Fibroblast of pulmonary artery (primary cell): Measurements from ENCODE around the gene CSRP1.
"Not testable (repeated sequence)": the region's sequence is repeated elsewhere in the genome, so short reads cannot be mapped to it uniquely, and the experiment has no call there.

ENCODE experiments used
- DNase-seq: peaks from one replicate; pipeline ENCODE4 v3.0.0-alpha.2; 2010; ENCODE audit warnings: low read depth
- H3K4me3 ChIP-seq: replicated peaks from 2 replicates; pipeline ENCODE4 v1.5.1; 2011; ENCODE audit warnings: low read depth, mild to moderate bottlenecking, control low read depth, low read length, moderate library complexity
- TF ChIP-seq, protein P1 (sequence below): IDR thresholded peaks from 2 replicates; pipeline ENCODE4 v1.5.1; 2011; ENCODE audit warnings: mild to moderate bottlenecking, control low read depth, low read length, inconsistent platforms; ENCODE audit errors: missing control alignments

Gene CSRP1

DNA sequence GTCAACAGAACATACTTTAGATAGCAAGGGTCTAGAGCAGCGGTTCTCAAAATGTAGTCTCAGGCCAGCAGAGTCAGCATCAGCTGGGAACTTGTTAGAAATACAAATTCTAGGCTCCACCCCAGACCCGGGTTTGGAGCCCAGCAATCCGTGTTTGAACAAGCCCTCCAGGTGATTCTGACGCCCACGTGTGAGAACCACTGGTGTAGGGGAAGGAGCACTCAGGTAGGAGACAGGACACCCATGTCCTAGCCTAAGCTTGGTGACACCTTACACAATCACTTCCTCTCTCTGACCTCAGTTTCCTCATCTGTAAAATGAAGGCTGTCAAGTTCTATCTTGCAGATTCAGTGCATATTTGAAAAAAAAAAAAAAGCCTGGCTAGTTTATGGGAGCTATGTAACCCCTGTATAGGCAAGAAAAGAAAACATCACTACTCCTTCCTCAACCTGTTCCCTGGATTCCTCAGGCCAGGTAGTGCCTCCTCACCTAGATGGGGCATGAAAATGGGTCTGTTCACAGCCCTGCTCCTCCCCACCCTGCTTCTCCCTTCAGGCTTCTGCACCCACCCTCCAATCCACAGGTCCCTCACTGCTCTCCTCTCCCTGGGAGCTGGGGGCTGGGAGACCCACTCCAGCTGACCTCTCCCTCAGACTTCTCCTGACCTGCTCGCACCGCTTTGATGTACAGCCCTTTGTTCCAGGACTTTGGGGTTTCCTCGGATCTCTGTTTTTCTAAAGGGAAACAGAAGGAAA, 30.8 kb downstream of the CSRP1 start:
- no peak for DNase-seq
- TF ChIP-seq, protein P1, sequence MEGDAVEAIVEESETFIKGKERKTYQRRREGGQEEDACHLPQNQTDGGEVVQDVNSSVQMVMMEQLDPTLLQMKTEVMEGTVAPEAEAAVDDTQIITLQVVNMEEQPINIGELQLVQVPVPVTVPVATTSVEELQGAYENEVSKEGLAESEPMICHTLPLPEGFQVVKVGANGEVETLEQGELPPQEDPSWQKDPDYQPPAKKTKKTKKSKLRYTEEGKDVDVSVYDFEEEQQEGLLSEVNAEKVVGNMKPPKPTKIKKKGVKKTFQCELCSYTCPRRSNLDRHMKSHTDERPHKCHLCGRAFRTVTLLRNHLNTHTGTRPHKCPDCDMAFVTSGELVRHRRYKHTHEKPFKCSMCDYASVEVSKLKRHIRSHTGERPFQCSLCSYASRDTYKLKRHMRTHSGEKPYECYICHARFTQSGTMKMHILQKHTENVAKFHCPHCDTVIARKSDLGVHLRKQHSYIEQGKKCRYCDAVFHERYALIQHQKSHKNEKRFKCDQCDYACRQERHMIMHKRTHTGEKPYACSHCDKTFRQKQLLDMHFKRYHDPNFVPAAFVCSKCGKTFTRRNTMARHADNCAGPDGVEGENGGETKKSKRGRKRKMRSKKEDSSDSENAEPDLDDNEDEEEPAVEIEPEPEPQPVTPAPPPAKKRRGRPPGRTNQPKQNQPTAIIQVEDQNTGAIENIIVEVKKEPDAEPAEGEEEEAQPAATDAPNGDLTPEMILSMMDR = no peak
- H3K4me3 ChIP-seq = no peak overlapping the region

DNA sequence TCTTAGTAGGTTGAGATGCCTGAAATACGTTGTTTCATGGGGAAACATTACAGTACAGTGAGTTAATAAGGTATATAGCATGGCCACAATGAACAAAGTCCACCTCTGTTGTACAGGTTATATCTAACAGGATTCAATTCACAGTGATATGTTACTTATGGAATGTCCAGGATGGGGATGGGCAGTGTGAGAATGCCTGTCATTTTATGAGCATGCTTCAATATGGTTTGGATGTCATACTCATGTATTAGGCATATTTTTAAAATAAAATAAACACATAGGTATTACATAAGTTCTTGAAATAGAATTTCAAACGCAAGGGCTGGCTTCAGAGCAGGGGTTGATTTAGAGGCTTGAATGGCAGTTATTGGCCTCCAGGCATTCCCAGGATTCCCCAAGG, 31.8 kb downstream of the CSRP1 start:
- H3K4me3 ChIP-seq = no peak overlapping the region
- TF ChIP-seq, protein P1 = no peak
- no peak for DNase-seq

DNA sequence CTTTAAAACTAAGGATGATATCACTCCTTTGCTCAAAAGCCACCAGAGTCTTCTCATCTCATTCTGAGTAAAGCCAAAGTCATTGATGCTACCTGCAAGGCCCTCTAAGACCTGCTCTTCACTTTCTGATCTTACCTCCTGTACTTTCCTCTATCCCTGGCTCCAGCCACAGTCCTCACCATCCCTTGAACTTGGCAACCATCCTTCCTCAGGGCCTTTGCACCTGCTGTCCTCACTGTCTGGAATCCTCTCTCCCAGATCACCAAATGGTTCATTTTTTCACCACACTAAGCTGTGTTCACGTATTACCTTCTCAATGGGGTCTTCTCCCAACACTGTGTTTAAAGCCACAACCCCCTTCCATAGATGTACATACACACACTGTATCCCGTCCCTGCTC, 33.6 kb downstream of the CSRP1 start:
- TF ChIP-seq, protein P1 = no peak
- H3K4me3 ChIP-seq = no peak overlapping the region
- no peak for DNase-seq

DNA sequence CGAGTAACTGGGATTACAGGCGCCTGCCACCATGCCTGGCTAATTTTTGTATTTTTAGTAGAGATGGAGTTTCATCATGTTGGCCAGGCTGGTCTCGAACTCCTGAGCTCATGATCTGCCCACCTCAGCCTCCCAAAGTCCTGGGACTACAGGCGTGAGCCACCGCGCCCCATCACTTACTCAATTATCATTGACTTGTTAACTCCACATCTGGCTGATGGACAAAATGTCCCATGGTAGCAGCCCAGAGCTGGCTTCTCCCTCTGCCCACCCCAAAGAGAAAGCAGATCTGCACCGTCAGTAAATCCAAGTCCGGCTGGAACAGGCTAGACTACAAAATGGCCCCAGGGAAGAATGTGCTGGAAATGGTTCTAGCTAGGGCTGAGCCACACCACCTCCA, 34.6 kb downstream of the CSRP1 start:
- not testable (repeated sequence) for DNase-seq, H3K4me3 ChIP-seq

DNA sequence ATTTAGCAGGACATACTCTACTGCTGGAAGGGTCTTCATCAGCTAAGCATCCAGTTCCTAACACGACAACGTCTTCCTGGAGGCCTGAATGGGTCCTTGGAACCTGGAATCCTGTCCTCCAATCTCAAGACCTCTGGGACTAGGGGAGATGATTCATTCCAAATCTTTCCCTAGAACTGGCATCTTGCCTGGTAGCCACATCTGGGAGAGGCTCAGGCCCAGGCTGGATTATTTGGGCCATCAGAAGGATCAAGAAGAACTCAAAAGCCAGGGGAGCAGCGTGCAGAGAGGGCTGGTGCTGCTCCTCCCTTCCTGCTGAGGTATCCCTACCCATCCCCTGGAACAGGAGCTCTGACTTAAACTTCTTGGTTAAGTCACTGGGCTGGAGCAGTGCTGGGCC, 35.2 kb downstream of the CSRP1 start:
- H3K4me3 ChIP-seq = no peak overlapping the region
- DNase-seq = peak; percentile 78
- TF ChIP-seq, protein P1 = no peak

DNA sequence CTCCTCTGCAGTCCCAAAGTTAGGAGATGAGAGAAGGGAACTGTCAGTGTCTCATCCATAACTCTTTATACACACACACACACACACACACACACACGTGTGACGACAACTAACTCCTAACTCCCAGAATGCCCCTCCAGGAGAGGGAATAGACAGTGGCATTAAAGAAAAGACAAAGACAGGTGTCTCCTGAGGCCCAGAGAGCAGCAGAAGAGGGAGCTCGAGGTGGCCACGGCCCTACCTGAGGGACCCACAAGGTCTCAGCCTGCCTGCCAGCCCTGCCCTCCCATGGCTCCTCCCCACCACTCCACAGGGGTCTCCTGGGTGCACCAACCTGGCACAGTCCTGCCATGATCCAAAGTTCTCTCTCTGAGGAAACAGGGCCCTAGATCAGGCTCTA, 36.3 kb downstream of the CSRP1 start:
- TF ChIP-seq, protein P1 = no peak
- DNase-seq = no peak
- no peak overlapping the region for H3K4me3 ChIP-seq

DNA sequence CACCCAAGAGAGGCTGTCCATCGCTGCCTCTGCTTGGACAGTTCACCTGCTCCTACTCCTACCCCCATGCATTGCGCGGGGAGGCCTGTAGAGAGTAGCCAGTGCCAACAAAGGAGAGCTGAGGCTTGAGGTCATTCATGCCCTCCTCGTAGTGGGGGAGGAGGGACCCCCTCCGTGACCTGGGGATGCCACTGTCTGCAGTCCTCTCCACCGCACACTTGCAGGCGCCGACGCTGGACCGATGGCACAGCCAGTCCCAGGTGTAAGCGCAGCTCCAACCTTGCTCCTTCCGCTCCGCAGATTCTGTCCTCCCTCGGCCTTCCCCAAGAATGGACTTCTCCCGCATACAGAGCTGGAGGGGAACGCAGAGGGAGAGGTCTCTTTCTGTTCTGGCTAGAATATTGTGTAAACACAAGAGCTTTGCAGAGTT, 37.3 kb downstream of the CSRP1 start:
- H3K4me3 ChIP-seq = peak overlapping the region; percentile 97
- DNase-seq = no peak
- TF ChIP-seq, protein P1 = no peak
